GM21526 (cell line): ENCODE measurements around the gene ARHGAP26.
A peak's percentile ranks its signal among the peaks of the same experiment; 100 is the strongest.
"Not testable (repeated sequence)": the region's sequence is repeated elsewhere in the genome, so short reads cannot be mapped to it uniquely, and the experiment has no call there.

Experiments
- ATAC-seq: cut with Tn5 transposase; IDR thresholded peaks from one replicate; pipeline ENCODE4 v1.9.1; 2021; ENCODE audit warnings: moderate library complexity; ENCODE audit not compliant: unreplicated experiment, low FRiP score

ARHGAP26 gene

DNA sequence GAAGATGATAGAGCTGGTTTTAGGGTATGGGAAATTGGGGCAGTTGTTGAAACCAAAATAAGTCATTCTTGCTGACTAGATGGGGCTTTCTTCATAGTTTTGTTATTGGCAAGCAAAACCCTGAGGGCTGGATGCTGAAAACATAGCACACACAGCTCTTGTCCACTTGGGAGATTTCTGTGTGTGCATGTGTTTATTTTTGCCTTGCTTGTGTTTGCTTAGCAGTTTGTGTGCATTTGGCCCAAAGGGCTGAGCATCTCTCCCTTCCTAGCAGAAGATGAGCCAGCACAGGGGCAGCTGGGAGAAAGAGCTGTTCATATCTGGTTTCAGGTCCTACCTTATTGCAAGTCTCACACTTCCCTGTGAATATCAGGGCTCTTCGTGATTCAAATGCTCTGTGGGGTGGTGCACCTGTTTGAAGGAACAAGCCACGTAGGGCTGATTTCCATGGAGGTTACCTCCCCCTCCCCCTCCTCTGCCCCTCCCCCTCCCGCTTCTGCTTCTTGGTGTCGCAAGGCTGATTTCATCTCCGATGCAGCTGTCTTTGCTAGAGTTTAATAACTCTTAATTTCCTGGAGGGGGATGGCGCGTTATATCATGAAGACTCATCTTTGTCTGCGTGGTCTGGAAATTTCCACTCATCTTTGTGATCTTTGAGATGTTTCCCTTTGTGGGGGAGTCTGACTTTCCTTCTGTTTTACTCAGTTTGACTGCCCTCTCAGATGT lies 296.5 kb downstream of the ARHGAP26 start:
- peak; percentile 58 for ATAC-seq

DNA sequence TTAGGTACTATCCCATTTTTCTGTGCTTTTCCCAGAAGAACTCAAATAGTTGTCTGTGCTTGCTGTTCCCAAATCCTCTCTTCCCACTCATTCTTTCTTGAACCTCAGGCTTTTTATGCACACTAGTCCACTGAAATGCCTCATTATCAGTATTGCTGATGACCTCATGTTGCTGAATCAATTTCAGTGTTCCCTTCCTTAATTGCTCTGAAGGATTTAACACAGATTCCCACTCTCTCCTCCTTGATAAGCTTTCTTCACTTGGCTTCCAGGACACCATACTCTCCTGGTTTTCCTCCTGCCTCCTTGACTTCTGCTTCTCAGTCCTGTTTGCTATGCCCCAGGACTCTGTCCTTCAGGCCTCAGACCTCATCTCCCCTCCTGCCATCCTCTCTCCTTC lies 298.5 kb downstream of the ARHGAP26 start:
- ATAC-seq, result no peak

DNA sequence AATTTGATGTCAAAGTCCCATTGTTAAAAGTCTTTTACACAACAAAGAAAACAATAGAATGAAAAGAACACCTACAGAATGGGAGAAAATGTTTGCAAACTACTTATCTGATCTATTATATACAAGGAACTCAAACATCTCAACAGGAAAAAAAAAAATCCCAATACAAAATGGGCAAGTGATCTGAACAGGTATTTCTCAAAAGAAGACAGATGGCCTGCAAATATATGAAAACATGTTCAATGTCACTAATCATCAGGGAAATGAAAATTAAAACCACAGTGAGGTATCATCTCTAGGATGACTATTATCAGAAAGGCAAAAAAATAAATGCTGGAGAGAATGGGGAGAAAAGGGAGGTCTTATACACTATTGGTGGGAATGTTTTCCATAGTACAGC lies 301.8 kb downstream of the ARHGAP26 start:
- ATAC-seq, result no peak

GRCh38 chr5:143072734-143073133 lies 302.6 kb downstream of the ARHGAP26 start:
- no peak for ATAC-seq

- ATAC-seq, result no peak
Observed at GRCh38 chr5:143073766-143074165, 303.6 kb downstream of the ARHGAP26 start.

DNA sequence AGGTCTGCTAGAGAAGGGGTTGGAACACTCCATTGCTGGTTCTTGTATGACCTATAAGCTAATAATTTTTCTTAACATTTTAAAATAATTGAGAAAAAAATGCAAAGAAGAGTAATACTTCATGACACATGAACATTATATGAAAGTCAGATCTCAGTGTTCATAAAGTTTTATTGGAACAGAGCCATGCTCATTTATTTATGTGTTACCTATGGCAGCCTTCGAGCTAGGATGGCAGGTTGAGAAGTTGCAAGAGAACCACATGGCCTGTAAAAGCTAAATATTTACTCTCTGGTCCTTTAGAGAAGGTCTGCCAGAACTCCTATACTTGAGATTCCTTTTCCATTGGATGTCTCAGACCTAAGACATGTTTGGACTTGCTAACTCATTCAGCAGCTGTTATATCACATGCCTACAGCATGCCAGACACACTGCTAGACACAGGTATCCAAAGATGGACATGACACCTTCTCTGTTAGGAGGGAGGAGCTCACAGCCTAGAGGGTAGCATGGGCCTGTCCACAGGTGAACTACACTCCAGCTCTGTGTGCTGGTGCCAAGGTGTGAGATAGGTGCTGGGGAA lies 304.3 kb downstream of the ARHGAP26 start:
- ATAC-seq, result no peak

GRCh38 chr5:143076377-143076776 lies 306.2 kb downstream of the ARHGAP26 start:
- ATAC-seq, result no peak

GRCh38 chr5:143077453-143078103 lies 307.4 kb downstream of the ARHGAP26 start:
- ATAC-seq, result no peak

DNA sequence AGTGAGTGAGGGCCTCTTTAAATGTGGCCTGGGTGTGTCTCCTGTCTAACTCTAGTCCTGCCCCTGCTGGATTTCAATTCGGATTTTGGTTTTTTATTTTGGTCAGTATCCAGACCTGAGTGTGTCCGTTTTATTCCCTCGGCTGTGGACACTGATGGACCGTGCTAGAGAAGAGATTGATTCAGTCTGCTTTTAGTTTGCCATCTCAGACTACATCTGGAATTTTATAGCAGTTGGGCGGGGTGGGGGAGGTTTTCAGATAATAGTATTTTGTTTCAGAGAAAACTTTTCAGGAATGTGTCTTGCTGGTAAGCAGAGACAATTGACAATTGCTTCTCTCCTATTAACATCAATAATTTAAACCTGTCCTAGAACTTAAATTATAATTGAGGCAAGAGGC lies 308.1 kb downstream of the ARHGAP26 start:
- ATAC-seq, result no peak

GRCh38 chr5:143078971-143079370 lies 308.8 kb downstream of the ARHGAP26 start:
- no peak for ATAC-seq

- no peak for ATAC-seq
Observed at GRCh38 chr5:143080407-143080806, 310.2 kb downstream of the ARHGAP26 start.

- ATAC-seq, result no peak
Observed at GRCh38 chr5:143080982-143081381, 310.8 kb downstream of the ARHGAP26 start.

DNA sequence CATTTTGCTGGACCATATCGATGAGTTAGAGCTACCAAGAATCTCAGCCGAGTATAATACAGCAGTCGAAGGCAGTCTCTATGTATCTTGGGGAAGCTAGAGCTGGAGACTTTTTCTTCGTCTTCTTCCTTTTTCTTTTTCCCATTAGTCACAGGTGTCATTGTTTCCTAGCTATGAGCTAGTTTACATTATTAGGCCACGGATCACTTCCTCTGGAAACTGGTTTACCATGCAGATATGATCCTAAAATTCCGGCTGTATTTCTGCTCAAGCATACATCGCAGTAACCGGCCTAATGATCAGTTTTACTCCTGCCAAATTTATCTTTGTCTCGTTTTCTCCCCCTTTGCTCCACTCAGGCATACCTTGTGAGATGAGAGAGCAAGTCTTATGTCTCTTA lies 312.8 kb downstream of the ARHGAP26 start:
- no peak for ATAC-seq

DNA sequence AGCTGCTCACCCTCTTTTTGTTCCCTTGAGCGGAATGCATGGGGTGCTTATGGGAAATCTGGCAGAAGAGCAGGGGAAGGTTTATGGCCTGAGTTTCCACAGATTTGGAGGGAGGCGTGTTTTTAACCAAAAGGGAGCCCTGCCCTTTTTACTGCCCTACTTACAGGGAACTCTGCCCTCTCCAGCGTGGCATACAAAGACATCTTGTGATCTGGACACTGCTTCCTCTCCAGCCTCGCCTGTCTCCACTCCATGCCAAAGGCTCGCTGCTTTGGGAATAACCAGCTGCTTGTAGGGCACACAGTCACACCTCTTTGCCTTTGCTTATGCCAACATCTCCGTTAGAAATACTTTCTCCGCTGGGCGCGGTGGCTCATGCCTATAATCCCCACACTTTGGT lies 314.2 kb downstream of the ARHGAP26 start:
- no peak for ATAC-seq

DNA sequence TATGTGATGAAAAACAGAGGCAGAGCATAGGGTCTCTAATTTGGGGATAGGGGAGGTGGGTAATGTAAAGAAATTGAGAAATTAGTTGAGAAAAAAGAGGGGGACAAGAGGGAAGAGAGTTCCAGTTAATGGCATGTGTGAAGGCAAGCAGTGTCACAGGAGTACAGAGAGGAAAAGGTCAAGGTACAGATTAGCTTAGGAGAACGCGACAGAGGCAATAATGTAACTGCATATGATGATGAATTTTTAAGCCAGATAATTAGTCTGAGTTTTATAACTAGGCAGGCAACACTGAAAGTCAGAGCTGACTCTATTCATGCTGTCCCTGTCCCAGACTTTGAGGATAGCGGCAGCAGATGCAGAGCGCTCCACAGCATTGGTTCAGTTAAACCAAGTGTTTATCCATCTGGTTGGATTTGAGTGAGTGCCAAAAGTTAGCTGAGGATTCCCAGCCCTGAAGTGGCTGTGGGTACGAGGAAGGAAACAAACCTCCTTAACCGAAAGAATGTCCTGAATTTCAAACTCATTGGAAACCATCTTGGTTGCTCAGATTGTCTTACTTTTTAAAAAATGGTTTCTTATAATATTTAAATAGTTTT lies 315.2 kb downstream of the ARHGAP26 start:
- no peak for ATAC-seq

DNA sequence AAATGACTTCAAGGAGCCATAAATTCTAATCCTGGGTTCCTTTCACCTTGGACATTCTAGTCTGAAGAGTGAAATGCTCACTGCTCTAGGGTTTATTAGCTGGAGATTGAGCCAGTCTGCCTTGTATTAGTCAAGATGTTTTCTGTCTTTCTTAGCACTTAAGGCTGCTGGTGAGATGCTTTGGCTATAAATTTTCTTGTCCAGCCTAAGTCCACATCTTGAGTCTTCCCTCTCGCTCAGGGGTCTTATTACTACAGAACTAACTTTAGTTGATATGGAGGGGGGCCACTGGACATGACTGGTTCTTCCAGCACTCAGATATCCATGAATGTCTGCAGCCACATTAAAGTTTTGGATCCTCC lies 316.4 kb downstream of the ARHGAP26 start:
- ATAC-seq, result no peak

GRCh38 chr5:143086908-143087637 lies 316.9 kb downstream of the ARHGAP26 start:
- ATAC-seq, result no peak

DNA sequence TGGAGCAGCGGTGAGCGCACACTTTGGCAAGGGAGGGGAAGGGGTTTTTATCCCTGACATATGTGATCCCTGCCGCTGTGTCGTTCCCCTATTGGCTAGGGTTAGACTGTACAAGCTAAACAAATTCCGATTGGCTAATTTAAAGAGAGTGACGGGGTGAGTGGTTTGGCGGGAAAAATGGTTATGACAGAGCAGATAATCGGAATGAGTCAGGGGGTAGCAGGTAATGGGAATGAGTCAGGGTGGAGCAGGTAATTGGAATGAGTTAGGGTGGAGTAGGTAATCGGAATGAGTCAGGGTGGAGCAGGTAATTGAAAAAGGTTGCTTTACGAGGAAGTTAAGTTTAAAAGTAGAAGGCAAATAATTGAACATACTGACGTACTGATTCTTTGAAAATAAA lies 318.5 kb downstream of the ARHGAP26 start:
- not testable (repeated sequence) for ATAC-seq

GRCh38 chr5:143090044-143090443 lies 319.9 kb downstream of the ARHGAP26 start:
- ATAC-seq, result not testable (repeated sequence)

GRCh38 chr5:143092711-143093451 lies 322.7 kb downstream of the ARHGAP26 start:
- not testable (repeated sequence) for ATAC-seq
